Endodermal cell (in vitro differentiated cells): ENCODE data around the gene IRS2. TPM values are rescaled to one million over a fixed set of nuclear protein-coding genes. Genes with fewer than 3 reads are reported as not detected.

Experiments
- DNase-seq: peaks from one replicate; pipeline ENCODE4 v3.0.0-alpha.2; 2017
- H3K27ac ChIP-seq: 2 replicates; pipeline ENCODE4 v1.5.1; 2013; ENCODE audit warnings: mild to moderate bottlenecking, low read depth, low read length, moderate library complexity
- H3K27me3 ChIP-seq: 2 replicates; pipeline ENCODE4 v1.6.1; 2013; ENCODE audit warnings: mild to moderate bottlenecking, low read length, moderate library complexity; ENCODE audit not compliant: insufficient read depth, control insufficient read depth, poor library complexity, severe bottlenecking
- H3K36me3 ChIP-seq: 2 replicates; pipeline ENCODE4 v1.7.0; 2013; ENCODE audit warnings: mild to moderate bottlenecking, low read length, moderate library complexity; ENCODE audit not compliant: control insufficient read depth, insufficient read depth
- H3K4me1 ChIP-seq: one replicate; pipeline ENCODE4 v1.7.0; 2013; ENCODE audit warnings: low read length; ENCODE audit not compliant: control insufficient read depth, insufficient read depth
- H3K4me3 ChIP-seq: 2 replicates; pipeline ENCODE4 v1.5.1; 2013; ENCODE audit warnings: mild to moderate bottlenecking, low read length, moderate library complexity
- H3K9ac ChIP-seq: 2 replicates; pipeline ENCODE4 v1.6.1; 2013; ENCODE audit warnings: mild to moderate bottlenecking, low read length, moderate library complexity; ENCODE audit not compliant: poor library complexity, severe bottlenecking; ENCODE audit errors: extremely low read depth
- H3K9me3 ChIP-seq: 2 replicates; pipeline ENCODE4 v1.6.1; 2013; ENCODE audit warnings: mild to moderate bottlenecking, low read length, moderate library complexity; ENCODE audit not compliant: control insufficient read depth
- H3K27ac Mint-ChIP-seq: 2 replicates; pipeline ENCODE4 v1.8.0; 2020; ENCODE audit warnings: mixed read lengths
- H3K27me3 Mint-ChIP-seq: 2 replicates; pipeline ENCODE4 v1.8.0; 2021; ENCODE audit warnings: mild to moderate bottlenecking, mixed read lengths; ENCODE audit not compliant: insufficient read depth
- H3K36me3 Mint-ChIP-seq: 2 replicates; pipeline ENCODE4 v1.8.0; 2020; ENCODE audit warnings: low read depth, mixed read lengths
- H3K4me1 Mint-ChIP-seq: 2 replicates; pipeline ENCODE4 v1.8.0; 2020; ENCODE audit warnings: mixed read lengths
- H3K4me3 Mint-ChIP-seq: 2 replicates; pipeline ENCODE4 v1.8.0; 2020; ENCODE audit warnings: mild to moderate bottlenecking, moderate library complexity, mixed read lengths
- H3K9me3 Mint-ChIP-seq: 2 replicates; pipeline ENCODE4 v1.8.0; 2020; ENCODE audit warnings: mild to moderate bottlenecking, mixed read lengths
- WGBS, 2 experiments: methylation state at CpG; one replicate each; pipeline versions ENCODE4 v1.1.5 to v1.1.7; 2013; ENCODE audit warnings: missing lambda C conversion rate in 2 of 2, mixed read lengths in 1 of 2; ENCODE audit not compliant: insufficient coverage in 1 of 2, insufficient read length in 1 of 2; 5-methylcytosine and 5-hydroxymethylcytosine counted together
- total RNA-seq, 2 donors: library from RNA; stranded (reverse); fragmentation: NEBNext Ultra II Directional in 1 of 2; extraction: Animal tissue kit (Norgen Biotek cat#: 25700) in 1 of 2; gene quantifications; 2 replicates in 1 of 2; 3 replicates in 1 of 2; pipeline ENCODE4 v1.2.1, GENCODE V29; 2021
- TF ChIP-seq, protein P1 (sequence below): fragments of 200-600 bp; sonication (generic); conservative IDR thresholded peaks from 2 replicates; pipeline ENCODE4 v1.5.0; 2021; ENCODE audit warnings: antibody characterized with exemption, mild to moderate bottlenecking

IRS2 gene
- total RNA-seq, 2 donors from 2014 or later, result 16.9 to 23.7 TPM

DNA sequence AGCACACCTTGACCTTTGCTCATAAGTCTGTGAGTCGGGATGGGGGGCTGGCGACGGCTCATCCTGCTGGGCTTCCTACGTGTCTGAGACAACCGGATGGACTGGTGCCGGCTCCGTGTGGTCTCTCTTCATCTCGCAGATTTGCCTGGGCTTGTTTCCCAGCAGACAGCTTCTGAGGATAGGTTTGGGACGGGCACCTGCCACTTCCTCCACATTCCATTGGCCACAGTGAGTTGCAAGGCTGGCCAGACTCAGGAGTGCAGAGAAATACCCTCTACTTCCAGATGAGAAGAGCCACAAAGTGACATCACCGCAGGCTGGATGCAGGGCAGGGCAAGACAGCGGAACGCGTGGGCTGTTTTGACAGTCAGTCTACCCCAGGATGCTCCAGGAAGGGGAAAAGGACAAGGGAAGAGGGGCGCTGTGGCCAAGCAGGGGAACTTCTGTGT lies 48.1 kb downstream of the IRS2 start:
- Mint-ChIP-seq H3K27ac (no peak overlapping the region), H3K27me3 (no peaks in the 10 kb centered on the region), H3K4me3 (no peak overlapping the region), H3K9me3 (peaks cover under 1% of the 10 kb centered on the region), H3K36me3 (no peaks in the 10 kb centered on the region), H3K4me1 (peaks cover 7% of the 10 kb centered on the region)
- no peak overlapping the region for H3K4me3 ChIP-seq
- 83 to 87% methylated on average over 9 to 14 of the region's 14 CpGs for WGBS, 2 experiments
- H3K27ac ChIP-seq, result no peak overlapping the region
- no peaks in the 10 kb centered on the region for H3K27me3 ChIP-seq
- DNase-seq, result peak; percentile 38
- no peaks in the 10 kb centered on the region for H3K36me3 ChIP-seq
- no peaks in the 10 kb centered on the region for H3K4me1 ChIP-seq
- no peaks in the 10 kb centered on the region for H3K9me3 ChIP-seq
- H3K9ac ChIP-seq, result no peak overlapping the region
- TF ChIP-seq, protein P1, sequence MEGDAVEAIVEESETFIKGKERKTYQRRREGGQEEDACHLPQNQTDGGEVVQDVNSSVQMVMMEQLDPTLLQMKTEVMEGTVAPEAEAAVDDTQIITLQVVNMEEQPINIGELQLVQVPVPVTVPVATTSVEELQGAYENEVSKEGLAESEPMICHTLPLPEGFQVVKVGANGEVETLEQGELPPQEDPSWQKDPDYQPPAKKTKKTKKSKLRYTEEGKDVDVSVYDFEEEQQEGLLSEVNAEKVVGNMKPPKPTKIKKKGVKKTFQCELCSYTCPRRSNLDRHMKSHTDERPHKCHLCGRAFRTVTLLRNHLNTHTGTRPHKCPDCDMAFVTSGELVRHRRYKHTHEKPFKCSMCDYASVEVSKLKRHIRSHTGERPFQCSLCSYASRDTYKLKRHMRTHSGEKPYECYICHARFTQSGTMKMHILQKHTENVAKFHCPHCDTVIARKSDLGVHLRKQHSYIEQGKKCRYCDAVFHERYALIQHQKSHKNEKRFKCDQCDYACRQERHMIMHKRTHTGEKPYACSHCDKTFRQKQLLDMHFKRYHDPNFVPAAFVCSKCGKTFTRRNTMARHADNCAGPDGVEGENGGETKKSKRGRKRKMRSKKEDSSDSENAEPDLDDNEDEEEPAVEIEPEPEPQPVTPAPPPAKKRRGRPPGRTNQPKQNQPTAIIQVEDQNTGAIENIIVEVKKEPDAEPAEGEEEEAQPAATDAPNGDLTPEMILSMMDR, result no peak

DNA sequence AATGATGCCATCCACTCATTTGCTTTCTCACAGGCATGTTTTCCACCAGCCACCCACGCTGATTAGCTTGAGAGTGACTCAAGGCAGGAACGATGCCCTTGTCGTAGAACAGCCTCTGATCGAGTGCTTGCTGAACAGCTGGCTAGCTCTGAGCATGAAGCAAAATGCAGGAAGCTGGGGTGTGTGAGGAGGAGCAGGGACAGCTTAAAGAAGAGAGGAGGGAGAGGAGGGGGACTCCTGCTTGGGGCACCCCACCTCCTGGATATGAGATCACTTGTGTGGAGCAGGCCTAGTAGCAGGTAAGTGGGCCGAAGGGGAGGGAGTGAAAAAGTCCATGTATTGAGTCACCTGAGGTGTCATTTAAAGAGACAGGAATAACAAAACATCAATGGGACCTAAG lies 48.8 kb downstream of the IRS2 start:
- peaks cover 4% of the 10 kb centered on the region for H3K9me3 Mint-ChIP-seq
- H3K4me3 Mint-ChIP-seq, result no peak overlapping the region
- TF ChIP-seq, protein P1, result no peak
- Histone ChIP-seq H3K36me3 (no peaks in the 10 kb centered on the region), H3K4me3 (no peak overlapping the region), H3K9me3 (no peaks in the 10 kb centered on the region), H3K27me3 (no peaks in the 10 kb centered on the region), H3K4me1 (no peaks in the 10 kb centered on the region), H3K27ac (no peak overlapping the region), H3K9ac (no peak overlapping the region)
- no peaks in the 10 kb centered on the region for H3K36me3 Mint-ChIP-seq
- H3K4me1 Mint-ChIP-seq, result peaks cover 7% of the 10 kb centered on the region
- peak; percentile 41 for DNase-seq
- no peaks in the 10 kb centered on the region for H3K27me3 Mint-ChIP-seq
- 72 to 85% methylated on average over 4 to 5 of the region's 5 CpGs for WGBS, 2 experiments
- no peak overlapping the region for H3K27ac Mint-ChIP-seq

DNA sequence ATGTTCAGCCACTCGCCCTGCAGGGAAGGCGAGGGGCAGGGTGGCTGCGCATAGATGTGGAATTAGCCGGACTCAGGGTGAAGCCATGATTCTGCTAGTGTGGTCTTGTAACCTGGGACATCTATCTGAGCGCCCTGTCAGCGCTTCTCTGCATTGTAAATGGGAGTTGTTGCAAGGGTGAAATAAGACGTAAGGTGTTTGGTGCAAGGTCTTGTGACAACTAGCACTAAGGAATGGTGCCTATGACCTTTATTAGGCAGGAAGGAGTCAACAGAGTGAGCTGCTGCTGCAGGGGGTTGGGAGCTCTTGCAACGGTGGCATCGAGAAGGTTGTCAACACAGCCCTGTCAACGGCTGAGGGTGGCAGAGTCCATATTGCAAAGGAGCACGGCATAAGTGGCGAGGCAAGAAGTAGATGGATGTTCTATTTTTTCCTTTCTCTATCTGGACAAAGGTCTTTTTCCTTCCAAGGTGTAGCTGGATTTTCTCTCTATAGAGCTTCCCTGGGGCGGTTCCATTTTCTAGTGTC lies 49.3 kb downstream of the IRS2 start:
- Mint-ChIP-seq H3K4me1 (peaks cover 7% of the 10 kb centered on the region), H3K4me3 (no peak overlapping the region), H3K9me3 (peaks cover 6% of the 10 kb centered on the region), H3K27ac (no peak overlapping the region), H3K27me3 (no peaks in the 10 kb centered on the region), H3K36me3 (no peaks in the 10 kb centered on the region)
- no peak overlapping the region for H3K9ac ChIP-seq
- peak; percentile 30 for DNase-seq
- WGBS, 2 experiments, result 85 to 88% methylated on average over 10 to 13 of the region's 13 CpGs
- H3K4me3 ChIP-seq, result no peak overlapping the region
- H3K4me1 ChIP-seq, result no peaks in the 10 kb centered on the region
- TF ChIP-seq, protein P1, result no peak
- H3K27me3 ChIP-seq, result no peaks in the 10 kb centered on the region
- no peaks in the 10 kb centered on the region for H3K36me3 ChIP-seq
- H3K9me3 ChIP-seq, result no peaks in the 10 kb centered on the region
- no peak overlapping the region for H3K27ac ChIP-seq
